Measurements from ENCODE around the gene TEX48.

GRCh38 chr9:114621975-114622609, 59.9 kb downstream of the TEX48 start:
- TF ChIP-seq CTCF (IDR thresholded peaks at IDR 0.05) (no peak), POLR2A (IDR thresholded peaks at IDR 0.05) (no peak)
